HEK293 (cell line): Measurements from ENCODE around the gene CHKA.

Experiments used
- GLIS2 ChIP-seq: fragments of 450-650 bp; formaldehyde crosslinking; IDR thresholded peaks from 2 replicates; pipeline ENCODE4 v1.5.1; 2016; ENCODE audit warnings: missing biosample characterization, missing genetic modification characterization
- PRDM1 ChIP-seq: fragments of 450-650 bp; formaldehyde crosslinking; IDR thresholded peaks from 2 replicates; pipeline ENCODE4; 2016; ENCODE audit warnings: missing biosample characterization, missing genetic modification characterization
- SALL2 ChIP-seq: fragments of 450-650 bp; formaldehyde crosslinking; IDR thresholded peaks from 2 replicates; pipeline ENCODE4 v1.5.0; 2017; ENCODE audit warnings: missing biosample characterization, mild to moderate bottlenecking, missing genetic modification characterization, borderline replicate concordance
- SCRT2 ChIP-seq: fragments of 450-650 bp; formaldehyde crosslinking; IDR thresholded peaks from 2 replicates; pipeline ENCODE4 v1.5.1; 2016; ENCODE audit warnings: missing biosample characterization, missing genetic modification characterization
- SETDB1 ChIP-seq: IDR thresholded peaks from one replicate; pipeline ENCODE4 v1.6.1; 2017; ENCODE audit warnings: mild to moderate bottlenecking, low read length, moderate library complexity, mixed read lengths; ENCODE audit not compliant: insufficient read length
- ZIC2 ChIP-seq: fragments of 450-650 bp; formaldehyde crosslinking; IDR thresholded peaks from 2 replicates; pipeline ENCODE4 v1.5.1; 2016; ENCODE audit warnings: missing biosample characterization, missing genetic modification characterization
- ZNF112 ChIP-seq: fragments of 450-650 bp; formaldehyde crosslinking; IDR thresholded peaks from 2 replicates; pipeline ENCODE4 v1.5.0; 2017; ENCODE audit warnings: missing biosample characterization, missing genetic modification characterization
- ZNF138 ChIP-seq: fragments of 450-650 bp; formaldehyde crosslinking; IDR thresholded peaks from 2 replicates; pipeline ENCODE4 v1.5.1; 2016; ENCODE audit warnings: missing biosample characterization, missing genetic modification characterization, borderline replicate concordance
- ZNF248 ChIP-seq: fragments of 450-650 bp; formaldehyde crosslinking; IDR thresholded peaks from 2 replicates; pipeline ENCODE4 v1.5.1; 2017; ENCODE audit warnings: missing biosample characterization, missing genetic modification characterization
- ZNF391 ChIP-seq: fragments of 450-650 bp; formaldehyde crosslinking; IDR thresholded peaks from 2 replicates; pipeline ENCODE4 v1.5.1; 2016; ENCODE audit warnings: low read depth, missing biosample characterization, missing genetic modification characterization, borderline replicate concordance
- ZNF701 ChIP-seq: fragments of 450-650 bp; formaldehyde crosslinking; IDR thresholded peaks from 2 replicates; pipeline ENCODE4 v1.5.1; 2016; ENCODE audit warnings: missing biosample characterization, missing genetic modification characterization
- ZNF776 ChIP-seq: fragments of 450-650 bp; formaldehyde crosslinking; IDR thresholded peaks from 2 replicates; pipeline ENCODE4 v1.5.0; 2017; ENCODE audit warnings: missing biosample characterization, missing genetic modification characterization, borderline replicate concordance
- ZSCAN23 ChIP-seq: fragments of 450-650 bp; formaldehyde crosslinking; IDR thresholded peaks from 2 replicates; pipeline ENCODE4 v1.5.1; 2016; ENCODE audit warnings: missing biosample characterization, missing genetic modification characterization
- TF ChIP-seq, protein P1 (sequence below): fragments of 450-650 bp; formaldehyde crosslinking; IDR thresholded peaks from 2 replicates; pipeline ENCODE4 v1.5.1; 2017; ENCODE audit warnings: missing biosample characterization, missing genetic modification characterization
- TF ChIP-seq, protein P2 (sequence below): fragments of 450-650 bp; formaldehyde crosslinking; IDR thresholded peaks from 2 replicates; pipeline ENCODE4 v1.5.1; 2016; ENCODE audit warnings: missing biosample characterization, missing genetic modification characterization
- TF ChIP-seq, protein P3 (sequence below): sonication (generic); formaldehyde crosslinking; IDR thresholded peaks from 2 replicates; pipeline ENCODE4 v1.8.1; 2022; ENCODE audit warnings: mild to moderate bottlenecking, moderate library complexity, missing genetic modification reagents
- TF ChIP-seq, protein P4 (sequence below): fragments of 450-650 bp; formaldehyde crosslinking; IDR thresholded peaks from 2 replicates; pipeline ENCODE4 v1.5.1; 2016; ENCODE audit warnings: missing biosample characterization, missing genetic modification characterization
- TF ChIP-seq, protein P5 (sequence below): fragments of 450-650 bp; formaldehyde crosslinking; IDR thresholded peaks from 2 replicates; pipeline ENCODE4 v1.5.1; 2017; ENCODE audit warnings: missing biosample characterization, missing genetic modification characterization
- TF ChIP-seq, protein P6 (sequence below): fragments of 450-650 bp; formaldehyde crosslinking; IDR thresholded peaks from 2 replicates; pipeline ENCODE4 v1.5.1; 2016; ENCODE audit warnings: missing biosample characterization, missing genetic modification characterization, low read depth
- TF ChIP-seq, protein P7 (sequence below): fragments of 450-650 bp; formaldehyde crosslinking; IDR thresholded peaks from 2 replicates; pipeline ENCODE4 v1.5.1; 2016; ENCODE audit warnings: missing biosample characterization, missing genetic modification characterization
- TF ChIP-seq, protein P8 (sequence below): fragments of 450-650 bp; formaldehyde crosslinking; IDR thresholded peaks from 2 replicates; pipeline ENCODE4 v1.5.1; 2016; ENCODE audit warnings: missing biosample characterization, missing genetic modification characterization, borderline replicate concordance

The CHKA gene

DNA sequence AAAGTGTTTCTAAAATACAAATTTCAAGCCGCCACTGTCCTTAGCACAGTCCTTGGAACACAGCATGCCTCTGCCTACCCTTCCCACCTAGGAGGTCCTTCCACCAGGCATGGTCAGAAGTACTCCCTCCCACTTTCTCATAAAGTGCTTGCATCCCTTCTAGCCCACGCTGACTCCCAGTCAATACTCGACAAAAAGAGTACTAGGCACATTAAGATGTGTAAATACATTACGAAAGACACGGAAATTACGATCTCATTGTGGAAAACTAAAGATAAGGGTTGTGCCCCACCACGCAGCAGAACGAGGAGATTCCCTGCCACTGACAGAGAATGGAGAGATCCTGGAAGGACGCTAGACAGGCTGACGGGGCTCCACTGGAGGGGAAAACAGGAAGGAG, 13.5 kb downstream of the CHKA start (continued):
- TF ChIP-seq, protein P1, sequence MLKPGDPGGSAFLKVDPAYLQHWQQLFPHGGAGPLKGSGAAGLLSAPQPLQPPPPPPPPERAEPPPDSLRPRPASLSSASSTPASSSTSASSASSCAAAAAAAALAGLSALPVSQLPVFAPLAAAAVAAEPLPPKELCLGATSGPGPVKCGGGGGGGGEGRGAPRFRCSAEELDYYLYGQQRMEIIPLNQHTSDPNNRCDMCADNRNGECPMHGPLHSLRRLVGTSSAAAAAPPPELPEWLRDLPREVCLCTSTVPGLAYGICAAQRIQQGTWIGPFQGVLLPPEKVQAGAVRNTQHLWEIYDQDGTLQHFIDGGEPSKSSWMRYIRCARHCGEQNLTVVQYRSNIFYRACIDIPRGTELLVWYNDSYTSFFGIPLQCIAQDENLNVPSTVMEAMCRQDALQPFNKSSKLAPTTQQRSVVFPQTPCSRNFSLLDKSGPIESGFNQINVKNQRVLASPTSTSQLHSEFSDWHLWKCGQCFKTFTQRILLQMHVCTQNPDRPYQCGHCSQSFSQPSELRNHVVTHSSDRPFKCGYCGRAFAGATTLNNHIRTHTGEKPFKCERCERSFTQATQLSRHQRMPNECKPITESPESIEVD (tag by site-specific recombination) = peak; percentile 50; the same call in 1 of the 2 replicates
- TF ChIP-seq SCRT2 (tag by site-specific recombination) (no peak), PRDM1 (peak; percentile 8; the same call in 1 of the 2 replicates), ZNF138 (tag by site-specific recombination) (no peak), SETDB1 (no peak), ZSCAN23 (no peak), ZNF391 (tag by site-specific recombination) (no peak), SALL2 (tag by site-specific recombination) (no peak), ZNF701 (no peak), ZNF248 (tag by site-specific recombination) (no peak), ZNF112 (tag by site-specific recombination) (no peak), ZNF776 (tag by site-specific recombination) (no peak), GLIS2 (tag by site-specific recombination) (no peak), ZIC2 (peak; percentile 51; the same call in 1 of the 2 replicates)
- TF ChIP-seq, protein P2, sequence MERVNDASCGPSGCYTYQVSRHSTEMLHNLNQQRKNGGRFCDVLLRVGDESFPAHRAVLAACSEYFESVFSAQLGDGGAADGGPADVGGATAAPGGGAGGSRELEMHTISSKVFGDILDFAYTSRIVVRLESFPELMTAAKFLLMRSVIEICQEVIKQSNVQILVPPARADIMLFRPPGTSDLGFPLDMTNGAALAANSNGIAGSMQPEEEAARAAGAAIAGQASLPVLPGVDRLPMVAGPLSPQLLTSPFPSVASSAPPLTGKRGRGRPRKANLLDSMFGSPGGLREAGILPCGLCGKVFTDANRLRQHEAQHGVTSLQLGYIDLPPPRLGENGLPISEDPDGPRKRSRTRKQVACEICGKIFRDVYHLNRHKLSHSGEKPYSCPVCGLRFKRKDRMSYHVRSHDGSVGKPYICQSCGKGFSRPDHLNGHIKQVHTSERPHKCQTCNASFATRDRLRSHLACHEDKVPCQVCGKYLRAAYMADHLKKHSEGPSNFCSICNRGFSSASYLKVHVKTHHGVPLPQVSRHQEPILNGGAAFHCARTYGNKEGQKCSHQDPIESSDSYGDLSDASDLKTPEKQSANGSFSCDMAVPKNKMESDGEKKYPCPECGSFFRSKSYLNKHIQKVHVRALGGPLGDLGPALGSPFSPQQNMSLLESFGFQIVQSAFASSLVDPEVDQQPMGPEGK (tag by site-specific recombination) = peak; percentile 22; the same call in 1 of the 2 replicates
- TF ChIP-seq, protein P3, sequence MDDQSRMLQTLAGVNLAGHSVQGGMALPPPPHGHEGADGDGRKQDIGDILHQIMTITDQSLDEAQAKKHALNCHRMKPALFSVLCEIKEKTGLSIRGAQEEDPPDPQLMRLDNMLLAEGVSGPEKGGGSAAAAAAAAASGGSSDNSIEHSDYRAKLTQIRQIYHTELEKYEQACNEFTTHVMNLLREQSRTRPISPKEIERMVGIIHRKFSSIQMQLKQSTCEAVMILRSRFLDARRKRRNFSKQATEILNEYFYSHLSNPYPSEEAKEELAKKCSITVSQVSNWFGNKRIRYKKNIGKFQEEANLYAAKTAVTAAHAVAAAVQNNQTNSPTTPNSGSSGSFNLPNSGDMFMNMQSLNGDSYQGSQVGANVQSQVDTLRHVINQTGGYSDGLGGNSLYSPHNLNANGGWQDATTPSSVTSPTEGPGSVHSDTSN (CRISPR knock-in tag) = no peak
- TF ChIP-seq, protein P4, sequence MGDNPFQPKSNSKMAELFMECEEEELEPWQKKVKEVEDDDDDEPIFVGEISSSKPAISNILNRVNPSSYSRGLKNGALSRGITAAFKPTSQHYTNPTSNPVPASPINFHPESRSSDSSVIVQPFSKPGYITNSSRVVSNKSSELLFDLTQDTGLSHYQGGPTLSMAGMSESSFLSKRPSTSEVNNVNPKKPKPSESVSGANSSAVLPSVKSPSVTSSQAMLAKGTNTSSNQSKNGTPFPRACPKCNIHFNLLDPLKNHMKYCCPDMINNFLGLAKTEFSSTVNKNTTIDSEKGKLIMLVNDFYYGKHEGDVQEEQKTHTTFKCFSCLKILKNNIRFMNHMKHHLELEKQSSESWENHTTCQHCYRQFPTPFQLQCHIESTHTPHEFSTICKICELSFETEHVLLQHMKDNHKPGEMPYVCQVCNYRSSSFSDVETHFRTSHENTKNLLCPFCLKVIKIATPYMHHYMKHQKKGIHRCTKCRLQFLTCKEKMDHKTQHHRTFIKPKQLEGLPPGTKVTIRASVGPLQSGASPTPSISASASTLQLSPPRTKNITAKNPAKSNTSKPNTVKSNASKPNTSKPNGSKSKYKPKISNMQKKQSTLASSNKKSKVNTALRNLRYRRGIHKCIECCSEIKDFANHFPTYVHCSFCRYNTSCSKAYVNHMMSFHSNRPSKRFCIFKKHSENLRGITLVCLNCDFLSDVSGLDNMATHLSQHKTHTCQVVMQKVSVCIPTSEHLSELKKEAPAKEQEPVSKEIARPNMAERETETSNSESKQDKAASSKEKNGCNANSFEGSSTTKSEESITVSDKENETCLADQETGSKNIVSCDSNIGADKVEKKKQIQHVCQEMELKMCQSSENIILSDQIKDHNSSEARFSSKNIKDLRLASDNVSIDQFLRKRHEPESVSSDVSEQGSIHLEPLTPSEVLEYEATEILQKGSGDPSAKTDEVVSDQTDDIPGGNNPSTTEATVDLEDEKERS = no peak
- TF ChIP-seq, protein P5, sequence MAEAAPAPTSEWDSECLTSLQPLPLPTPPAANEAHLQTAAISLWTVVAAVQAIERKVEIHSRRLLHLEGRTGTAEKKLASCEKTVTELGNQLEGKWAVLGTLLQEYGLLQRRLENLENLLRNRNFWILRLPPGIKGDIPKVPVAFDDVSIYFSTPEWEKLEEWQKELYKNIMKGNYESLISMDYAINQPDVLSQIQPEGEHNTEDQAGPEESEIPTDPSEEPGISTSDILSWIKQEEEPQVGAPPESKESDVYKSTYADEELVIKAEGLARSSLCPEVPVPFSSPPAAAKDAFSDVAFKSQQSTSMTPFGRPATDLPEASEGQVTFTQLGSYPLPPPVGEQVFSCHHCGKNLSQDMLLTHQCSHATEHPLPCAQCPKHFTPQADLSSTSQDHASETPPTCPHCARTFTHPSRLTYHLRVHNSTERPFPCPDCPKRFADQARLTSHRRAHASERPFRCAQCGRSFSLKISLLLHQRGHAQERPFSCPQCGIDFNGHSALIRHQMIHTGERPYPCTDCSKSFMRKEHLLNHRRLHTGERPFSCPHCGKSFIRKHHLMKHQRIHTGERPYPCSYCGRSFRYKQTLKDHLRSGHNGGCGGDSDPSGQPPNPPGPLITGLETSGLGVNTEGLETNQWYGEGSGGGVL (tag by site-specific recombination) = no peak
- TF ChIP-seq, protein P6, sequence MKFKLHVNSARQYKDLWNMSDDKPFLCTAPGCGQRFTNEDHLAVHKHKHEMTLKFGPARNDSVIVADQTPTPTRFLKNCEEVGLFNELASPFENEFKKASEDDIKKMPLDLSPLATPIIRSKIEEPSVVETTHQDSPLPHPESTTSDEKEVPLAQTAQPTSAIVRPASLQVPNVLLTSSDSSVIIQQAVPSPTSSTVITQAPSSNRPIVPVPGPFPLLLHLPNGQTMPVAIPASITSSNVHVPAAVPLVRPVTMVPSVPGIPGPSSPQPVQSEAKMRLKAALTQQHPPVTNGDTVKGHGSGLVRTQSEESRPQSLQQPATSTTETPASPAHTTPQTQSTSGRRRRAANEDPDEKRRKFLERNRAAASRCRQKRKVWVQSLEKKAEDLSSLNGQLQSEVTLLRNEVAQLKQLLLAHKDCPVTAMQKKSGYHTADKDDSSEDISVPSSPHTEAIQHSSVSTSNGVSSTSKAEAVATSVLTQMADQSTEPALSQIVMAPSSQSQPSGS = no peak
- TF ChIP-seq, protein P7, sequence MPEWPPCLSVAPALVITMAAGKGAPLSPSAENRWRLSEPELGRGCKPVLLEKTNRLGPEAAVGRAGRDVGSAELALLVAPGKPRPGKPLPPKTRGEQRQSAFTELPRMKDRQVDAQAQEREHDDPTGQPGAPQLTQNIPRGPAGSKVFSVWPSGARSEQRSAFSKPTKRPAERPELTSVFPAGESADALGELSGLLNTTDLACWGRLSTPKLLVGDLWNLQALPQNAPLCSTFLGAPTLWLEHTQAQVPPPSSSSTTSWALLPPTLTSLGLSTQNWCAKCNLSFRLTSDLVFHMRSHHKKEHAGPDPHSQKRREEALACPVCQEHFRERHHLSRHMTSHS (tag by site-specific recombination) = no peak
- TF ChIP-seq, protein P8, sequence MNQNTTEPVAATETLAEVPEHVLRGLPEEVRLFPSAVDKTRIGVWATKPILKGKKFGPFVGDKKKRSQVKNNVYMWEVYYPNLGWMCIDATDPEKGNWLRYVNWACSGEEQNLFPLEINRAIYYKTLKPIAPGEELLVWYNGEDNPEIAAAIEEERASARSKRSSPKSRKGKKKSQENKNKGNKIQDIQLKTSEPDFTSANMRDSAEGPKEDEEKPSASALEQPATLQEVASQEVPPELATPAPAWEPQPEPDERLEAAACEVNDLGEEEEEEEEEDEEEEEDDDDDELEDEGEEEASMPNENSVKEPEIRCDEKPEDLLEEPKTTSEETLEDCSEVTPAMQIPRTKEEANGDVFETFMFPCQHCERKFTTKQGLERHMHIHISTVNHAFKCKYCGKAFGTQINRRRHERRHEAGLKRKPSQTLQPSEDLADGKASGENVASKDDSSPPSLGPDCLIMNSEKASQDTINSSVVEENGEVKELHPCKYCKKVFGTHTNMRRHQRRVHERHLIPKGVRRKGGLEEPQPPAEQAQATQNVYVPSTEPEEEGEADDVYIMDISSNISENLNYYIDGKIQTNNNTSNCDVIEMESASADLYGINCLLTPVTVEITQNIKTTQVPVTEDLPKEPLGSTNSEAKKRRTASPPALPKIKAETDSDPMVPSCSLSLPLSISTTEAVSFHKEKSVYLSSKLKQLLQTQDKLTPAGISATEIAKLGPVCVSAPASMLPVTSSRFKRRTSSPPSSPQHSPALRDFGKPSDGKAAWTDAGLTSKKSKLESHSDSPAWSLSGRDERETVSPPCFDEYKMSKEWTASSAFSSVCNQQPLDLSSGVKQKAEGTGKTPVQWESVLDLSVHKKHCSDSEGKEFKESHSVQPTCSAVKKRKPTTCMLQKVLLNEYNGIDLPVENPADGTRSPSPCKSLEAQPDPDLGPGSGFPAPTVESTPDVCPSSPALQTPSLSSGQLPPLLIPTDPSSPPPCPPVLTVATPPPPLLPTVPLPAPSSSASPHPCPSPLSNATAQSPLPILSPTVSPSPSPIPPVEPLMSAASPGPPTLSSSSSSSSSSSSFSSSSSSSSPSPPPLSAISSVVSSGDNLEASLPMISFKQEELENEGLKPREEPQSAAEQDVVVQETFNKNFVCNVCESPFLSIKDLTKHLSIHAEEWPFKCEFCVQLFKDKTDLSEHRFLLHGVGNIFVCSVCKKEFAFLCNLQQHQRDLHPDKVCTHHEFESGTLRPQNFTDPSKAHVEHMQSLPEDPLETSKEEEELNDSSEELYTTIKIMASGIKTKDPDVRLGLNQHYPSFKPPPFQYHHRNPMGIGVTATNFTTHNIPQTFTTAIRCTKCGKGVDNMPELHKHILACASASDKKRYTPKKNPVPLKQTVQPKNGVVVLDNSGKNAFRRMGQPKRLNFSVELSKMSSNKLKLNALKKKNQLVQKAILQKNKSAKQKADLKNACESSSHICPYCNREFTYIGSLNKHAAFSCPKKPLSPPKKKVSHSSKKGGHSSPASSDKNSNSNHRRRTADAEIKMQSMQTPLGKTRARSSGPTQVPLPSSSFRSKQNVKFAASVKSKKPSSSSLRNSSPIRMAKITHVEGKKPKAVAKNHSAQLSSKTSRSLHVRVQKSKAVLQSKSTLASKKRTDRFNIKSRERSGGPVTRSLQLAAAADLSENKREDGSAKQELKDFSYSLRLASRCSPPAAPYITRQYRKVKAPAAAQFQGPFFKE = no peak
